HG03558 (cell line): ENCODE results near the gene PRPF18.

Experiments used
- ATAC-seq: cut with Tn5 transposase; IDR thresholded peaks from one replicate; pipeline ENCODE4 v1.9.1; 2021; ENCODE audit warnings: moderate number of reproducible peaks; ENCODE audit not compliant: unreplicated experiment; ENCODE audit errors: extremely low read depth

The PRPF18 gene

DNA sequence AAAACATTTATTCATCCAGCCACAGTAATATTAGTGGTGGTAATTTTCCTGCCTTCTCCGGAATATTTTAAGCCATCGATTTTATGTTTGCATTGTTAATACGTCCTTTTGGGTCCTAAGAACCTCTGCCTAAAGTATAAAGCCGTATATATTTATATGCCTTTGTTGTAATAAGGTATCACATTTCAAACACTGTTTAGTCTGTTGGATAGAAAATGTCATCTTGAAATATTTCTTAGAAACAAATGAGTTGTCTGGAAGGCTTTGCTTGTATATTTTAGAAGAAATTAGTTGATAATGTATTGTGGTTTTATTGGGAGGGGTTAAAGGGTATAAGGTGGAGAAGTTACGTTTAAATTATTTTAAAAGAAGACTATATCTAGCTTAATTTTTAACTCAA, 11.1 kb downstream of the PRPF18 start:
- no peak for ATAC-seq

DNA sequence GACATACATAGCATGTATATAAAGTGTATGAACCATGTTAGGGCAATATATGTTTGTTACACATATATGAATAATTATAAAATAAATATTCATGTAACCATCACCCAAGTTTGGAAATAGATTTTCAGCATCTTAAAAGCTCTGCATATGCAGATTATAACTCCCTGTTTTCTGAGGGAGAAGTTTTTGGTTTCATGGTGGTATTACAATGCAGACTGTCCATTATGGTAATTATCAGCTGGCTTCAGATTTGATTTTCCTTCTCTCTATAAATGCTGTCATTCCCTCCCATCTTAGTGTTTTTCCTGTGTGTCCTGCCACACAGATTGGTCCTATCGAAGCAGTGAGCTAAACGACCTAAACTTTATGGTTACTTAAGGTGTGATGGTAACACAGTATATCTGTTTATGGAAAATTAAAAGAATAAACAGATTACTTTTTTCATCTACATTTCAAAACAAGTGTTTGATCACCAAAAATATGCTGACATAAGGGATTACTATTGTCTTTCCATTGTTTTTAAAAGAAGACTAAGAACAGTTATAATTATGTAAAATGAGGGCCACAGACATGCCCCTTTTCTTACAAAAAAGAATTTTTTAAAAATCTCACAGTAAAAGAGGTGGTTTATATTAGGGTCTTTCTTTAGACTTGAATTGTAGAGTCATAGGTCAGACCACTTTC, 17.7 kb downstream of the PRPF18 start:
- no peak for ATAC-seq

DNA sequence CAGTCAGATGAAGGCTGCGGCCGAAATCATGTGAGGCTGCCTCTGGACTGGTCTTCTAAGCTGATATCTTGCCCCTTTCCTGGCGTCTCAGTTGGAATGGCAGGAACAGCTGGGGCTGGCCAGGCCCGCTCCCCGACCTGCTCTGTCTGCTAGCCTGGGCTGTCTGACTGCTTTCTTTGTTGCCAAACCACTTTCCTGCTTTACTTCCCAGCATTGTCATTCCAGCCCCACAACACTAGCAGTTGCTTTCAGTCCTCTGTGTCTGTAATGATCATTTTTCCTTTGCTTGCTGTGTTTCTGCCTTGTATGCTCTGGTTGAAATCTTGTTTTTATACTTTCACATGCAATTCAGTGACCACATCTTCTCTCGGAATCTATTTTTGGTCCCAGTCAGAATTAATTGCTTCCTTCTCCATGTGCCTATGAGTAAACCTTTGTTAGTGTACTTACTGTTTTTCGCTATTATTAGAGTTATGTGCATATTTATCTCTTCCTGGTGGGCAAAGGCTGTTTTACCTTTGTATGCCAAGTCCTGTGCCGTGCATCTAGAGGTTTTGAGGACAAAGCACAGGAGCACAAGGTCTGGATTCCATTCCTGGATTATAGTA, 21.6 kb downstream of the PRPF18 start:
- ATAC-seq, result no peak

DNA sequence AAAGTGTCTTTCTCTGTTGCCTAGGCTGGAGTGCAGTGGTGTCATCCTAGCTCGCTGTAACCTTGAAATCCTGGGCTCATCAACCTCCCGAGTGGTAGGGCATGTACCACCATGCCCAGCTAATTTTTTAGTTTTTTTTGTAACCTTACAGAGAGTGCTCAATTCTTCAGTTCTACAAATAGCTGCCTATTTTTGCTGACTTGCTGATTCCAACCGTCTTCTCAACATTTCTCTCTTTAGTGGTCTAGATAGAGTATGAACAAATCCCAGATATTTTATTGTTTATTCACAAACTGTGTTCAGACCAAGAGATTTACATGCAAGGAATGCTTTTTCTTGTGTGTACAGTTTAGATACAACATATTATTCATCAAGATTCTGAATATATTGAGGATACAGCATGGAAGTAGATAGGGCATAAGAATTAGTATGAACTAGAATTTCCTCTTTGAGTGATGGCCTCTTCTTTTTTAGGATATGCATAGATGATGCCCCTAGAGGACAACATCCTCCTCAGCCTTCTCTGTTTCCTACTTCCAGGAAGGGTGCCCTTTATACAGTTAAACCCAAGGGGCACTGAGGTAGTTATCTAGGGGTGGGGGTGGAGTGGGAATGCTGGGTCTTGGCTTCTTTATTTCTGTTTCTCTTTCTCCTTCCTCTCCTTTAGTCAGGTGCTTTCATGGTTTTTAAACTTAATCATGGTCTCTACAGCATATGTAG, 26.0 kb downstream of the PRPF18 start:
- ATAC-seq, result no peak

DNA sequence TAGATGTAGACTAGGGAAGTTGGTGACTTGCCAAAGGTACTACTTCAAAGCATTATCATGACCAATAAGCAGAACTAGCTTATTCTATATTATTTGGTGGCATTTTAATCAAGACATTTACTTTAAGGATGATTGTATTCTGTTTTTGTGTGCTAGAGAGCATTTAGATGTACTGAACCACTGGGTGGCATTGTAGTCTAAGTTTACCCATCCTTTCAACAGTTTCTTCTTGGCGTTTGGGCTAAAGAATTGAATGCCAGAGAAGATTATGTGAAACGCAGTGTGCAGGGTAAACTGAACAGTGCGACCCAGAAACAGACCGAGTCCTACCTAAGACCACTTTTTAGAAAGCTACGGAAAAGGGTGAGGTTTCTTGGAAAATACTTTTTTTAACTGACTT, 26.8 kb downstream of the PRPF18 start:
- ATAC-seq, result no peak

DNA sequence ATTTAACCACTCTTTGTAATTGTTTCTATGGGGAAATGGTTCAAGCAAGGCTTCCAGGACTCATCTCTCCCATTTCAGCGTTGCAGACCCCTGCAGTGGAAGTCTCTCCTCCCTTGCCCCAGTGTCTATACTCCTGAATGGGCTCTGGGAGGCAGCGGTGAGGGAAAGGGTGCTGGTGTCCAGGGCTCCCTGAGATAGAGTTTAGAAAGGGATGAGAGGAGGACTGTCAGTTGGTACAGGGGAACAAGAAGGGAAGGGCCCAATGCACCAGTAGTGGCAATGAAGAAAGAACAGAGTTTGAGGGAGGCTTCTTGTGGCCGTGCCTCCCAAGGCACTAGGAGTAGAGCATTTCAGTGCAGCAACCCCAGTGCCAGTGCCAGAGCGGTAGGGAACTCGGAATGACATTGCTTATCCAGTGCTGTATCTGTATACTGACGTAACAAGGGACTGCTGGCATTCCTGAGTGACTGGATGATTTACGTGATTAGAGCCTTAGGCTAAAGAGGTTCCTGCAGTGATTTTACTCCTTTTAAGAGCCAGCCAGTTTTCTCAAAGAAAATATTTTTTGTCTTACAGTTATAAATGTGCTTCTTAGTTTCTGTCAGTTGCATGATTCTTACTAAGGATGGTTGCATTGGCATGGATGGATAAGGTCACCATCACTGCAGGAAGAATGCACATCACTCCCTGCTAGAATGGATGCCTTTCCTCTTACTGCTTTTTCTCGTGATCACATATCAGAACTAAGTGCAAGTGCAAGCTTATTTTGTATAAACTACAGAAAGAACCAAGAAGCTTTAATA, 28.0 kb downstream of the PRPF18 start:
- ATAC-seq, result no peak

DNA sequence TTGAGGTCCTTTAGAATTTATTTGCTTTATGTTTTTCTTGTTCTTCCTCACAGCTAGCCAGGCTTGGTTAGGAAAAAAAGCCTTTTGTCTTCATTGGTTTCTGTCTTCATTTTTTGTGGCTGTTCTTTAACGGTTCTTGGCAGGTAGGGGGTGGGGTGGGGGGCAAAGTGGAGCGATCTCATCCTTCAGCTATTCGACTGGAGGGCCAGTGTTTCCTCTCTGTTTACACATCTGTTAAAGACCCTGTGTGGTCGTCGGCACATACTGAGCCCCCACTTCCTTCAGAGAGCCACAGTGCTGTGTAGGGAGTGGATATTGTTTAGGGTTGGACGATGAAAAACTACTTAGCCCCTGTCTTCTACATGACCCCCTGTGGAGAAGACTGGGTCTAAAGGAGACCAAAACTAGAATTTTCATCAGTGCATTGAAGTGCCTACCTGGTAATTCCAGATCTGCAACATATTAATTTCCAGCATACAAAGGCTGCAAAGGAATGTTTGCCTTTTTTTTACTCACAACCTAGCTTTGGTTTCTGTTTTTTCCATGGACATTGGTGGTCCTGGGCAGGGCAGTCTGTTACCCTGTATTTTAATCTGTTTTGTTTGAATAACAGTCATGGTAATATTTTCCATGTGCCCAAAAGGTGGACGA, 29.0 kb downstream of the PRPF18 start:
- ATAC-seq, result no peak

DNA sequence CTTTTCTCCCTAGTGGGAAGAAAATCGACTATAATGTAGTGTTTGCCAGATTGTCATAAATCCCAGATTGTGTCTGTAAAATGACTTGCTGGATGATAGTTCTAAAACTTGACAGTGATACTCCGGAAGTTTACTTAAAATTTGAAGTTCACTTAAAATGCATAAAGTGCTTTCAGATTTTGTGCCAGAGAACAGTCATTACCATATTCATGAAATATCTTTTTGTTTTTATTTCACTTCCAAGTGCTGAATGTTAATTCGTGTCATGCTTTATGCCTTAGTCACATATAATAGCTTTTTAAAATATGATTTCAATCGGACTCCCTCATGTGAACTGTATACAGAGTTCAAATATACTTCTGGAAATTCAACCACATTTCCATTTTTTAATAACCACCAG, 30.4 kb downstream of the PRPF18 start:
- no peak for ATAC-seq

DNA sequence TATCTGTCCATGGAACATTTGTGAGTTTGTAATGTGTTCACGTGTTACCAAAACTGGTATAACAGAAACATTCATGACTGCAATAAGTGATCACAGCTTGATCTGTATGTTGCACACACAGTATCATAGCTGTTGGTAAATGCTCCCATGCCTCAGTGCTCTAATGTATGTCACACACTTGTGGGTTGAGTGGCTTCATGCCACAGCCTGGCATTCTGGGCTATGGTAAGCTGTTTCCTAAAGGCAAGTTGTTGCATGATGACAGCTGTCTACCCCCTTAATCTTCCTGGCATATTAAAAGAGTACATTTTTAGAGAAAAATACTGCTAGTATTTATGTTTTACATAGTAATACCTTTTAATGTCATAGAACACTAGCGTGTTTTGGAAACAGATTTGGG, 35.2 kb downstream of the PRPF18 start:
- no peak for ATAC-seq

DNA sequence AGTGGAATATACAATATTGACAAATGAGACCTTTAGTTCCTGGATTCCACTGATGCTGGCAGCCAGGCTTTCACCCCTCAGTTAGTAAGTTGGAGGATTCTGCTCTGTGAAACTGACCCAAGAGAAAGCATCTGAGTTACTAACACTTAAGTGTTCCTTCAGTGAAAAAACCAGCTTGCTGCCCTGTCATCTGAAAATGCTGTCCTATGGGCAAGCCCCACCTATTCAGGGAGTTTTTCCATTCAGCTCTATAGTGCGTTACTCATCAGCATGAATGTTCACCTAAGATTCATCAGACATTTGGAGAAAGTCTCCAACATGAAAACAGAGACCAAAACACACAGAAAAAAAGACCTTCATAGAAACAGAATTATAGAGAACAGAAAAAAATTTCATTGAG, 37.9 kb downstream of the PRPF18 start:
- ATAC-seq, result no peak

DNA sequence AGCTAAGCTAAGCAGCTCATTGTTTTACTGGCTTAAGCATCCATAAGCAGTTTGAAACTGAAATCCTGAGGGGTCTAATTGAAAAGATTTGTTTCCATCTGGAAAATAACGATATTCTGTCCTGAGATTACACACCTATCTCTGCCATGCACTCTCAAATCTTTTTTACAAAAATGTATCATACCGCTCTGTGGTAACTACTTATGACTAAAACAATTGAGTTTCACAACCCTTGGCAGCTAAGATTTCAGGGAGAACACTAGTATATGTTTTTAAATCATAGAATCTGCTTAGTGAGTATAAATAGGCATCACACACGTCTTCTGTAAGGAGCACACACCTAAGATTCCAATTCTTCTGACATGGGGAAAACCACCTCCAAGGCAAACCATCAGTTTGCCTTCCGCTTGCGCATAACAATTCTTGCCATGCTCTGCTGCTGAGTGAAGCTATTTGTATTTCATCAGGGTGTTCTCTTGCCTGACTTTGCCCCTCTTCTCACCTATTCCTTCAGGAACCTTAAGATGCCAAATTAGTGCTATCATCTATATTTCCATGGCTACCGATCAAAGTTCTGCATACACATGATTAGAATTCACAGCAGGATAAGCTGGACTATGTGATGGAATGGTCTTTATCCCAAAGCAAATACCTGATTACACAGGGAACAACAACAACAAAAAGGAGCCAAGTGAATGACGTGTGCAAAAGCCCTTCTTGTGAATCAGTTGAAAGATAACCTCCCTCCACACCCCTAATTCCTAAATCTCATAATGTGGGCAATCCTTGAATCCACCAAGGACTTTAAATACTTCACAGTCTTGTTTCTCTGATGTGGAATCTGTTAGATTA, 40.9 kb downstream of the PRPF18 start:
- ATAC-seq, result no peak

DNA sequence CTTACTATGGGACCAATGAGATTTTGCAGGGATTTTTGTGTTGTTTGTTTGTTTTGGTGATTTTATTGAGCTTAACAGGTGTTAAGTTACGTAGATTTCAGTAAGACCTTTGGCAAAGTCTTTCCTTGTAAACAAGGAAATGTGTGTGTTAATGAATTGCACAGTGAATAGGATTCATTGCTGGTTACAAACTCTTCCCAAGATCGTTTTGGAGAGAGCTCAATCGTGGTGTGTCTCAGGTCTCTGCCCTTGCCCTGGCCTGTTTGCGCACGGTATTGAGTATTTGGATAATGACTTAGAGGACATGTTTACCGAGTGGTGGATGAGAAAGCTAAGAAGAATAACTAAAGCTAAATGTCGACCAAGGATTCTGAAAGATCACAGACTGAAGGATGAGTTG, 41.9 kb downstream of the PRPF18 start:
- ATAC-seq, result no peak

DNA sequence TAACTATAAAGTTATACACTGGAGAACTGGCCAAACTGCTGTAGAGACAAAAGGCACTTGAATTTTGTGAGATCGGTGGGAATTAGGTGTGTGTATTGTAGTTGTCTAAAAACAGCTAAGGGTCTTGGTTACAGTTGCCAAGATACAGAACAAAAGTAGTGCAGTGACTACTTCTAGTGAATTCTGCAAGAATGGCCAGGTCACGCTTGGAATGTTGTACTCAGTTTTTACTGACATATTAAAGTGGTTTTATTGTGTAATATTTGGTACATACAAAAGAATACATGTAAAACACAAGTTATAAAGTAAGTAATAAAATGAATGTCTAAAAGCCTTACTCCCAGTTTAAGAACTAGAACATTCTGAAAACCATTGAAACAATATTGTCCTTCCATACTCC, 42.4 kb downstream of the PRPF18 start:
- ATAC-seq, result no peak

DNA sequence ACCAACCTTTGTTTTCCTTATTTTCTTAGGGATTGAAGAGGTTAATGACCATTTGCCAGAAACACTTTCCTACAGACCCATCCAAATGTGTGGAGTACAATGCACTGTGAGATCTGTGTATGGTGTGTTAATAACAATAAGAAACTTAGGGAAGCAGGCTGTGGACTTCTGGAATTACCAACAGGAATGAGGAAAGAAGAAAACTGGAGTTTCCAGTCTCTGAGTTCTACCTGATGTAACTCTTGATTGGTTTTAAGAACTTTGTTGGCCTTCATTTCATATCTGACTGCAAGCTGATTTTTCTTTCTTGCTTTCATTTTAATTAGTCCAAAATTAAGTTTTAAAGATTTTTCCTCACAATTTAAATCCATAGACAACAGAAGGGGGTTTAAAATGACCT, 43.5 kb downstream of the PRPF18 start:
- ATAC-seq, result no peak

DNA sequence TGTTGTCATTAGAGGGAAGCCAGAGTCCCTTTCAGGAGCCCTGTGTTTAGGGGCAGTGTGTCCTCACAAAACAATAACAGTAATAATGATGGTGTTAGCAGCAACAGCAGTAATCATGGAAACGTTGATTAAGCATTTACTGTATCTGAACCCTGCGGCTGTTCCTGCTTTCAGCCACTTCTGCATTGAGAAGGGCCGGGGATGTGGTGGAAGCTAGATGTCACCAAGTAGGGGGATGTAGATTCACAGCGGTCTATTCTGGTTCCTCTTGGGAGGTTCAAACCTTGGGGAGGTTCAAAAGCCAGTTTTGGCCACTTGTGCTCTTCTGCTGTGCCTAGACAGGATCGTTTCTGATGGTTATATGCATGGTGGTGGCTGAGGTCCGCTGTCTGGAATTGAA, 44.8 kb downstream of the PRPF18 start:
- ATAC-seq, result no peak

DNA sequence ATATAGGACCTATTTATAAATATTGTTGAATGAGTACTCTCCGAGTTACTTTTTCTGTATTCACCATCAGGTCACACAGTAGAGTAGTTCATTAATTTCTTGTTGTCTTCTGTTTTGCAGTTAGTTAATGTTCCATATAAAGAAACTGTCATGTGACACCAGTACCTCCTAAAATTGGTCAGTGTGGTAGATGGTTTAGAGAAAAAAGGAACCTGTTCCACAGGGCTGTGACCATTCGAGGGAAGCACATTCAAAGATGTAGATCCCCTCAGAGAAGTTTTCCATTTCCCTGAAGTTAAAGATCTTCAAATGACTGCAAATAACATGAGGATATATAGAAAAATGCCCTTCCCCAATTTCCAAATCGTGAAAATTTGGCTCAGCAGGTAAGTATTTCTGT, 45.7 kb downstream of the PRPF18 start:
- ATAC-seq, result no peak

DNA sequence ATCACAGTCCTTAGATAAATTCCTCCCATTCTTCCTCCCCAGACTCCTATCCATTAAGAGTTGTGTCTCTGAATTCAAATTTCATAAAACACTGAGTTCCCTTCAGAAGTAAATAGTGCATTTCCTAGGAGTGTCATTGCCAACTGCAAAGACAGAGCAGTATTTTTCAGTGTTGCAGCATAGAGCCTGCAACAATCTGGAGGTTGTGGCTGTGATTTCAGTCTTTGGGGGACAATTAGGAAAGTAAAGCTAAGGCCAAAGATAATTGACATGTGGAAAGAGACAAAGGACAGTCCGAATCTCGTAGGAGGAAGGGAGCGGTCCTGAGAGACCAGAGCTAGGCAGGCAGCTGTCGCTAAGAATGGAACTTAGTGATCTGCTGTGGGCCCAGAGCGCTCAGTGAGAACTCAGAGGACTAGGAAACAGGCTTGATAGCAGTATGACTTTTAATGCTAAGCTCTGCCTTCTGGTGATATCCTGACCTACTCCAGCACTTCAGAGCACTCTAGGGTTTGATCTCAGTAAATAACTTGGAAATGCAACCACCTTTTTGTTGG, 46.2 kb downstream of the PRPF18 start:
- no peak for ATAC-seq

DNA sequence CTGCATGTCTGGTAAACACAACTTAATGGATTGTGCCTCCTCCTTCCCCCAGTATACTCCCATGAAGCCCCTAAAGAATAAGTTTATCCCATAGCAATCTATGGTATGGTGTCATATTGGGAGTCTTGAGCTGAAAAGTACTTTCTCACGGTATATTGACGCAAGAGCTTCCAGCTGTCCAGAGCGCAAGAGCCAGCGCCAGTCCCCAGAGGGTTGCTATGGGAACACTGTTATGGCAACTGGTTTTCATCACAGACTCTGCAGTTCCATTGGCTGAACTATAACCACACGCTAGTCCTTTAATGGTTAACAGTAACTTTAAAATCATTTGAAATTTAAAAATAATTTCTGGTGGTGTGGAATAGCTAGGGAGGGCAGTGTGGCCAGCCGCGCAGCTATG, 46.9 kb downstream of the PRPF18 start:
- no peak for ATAC-seq

DNA sequence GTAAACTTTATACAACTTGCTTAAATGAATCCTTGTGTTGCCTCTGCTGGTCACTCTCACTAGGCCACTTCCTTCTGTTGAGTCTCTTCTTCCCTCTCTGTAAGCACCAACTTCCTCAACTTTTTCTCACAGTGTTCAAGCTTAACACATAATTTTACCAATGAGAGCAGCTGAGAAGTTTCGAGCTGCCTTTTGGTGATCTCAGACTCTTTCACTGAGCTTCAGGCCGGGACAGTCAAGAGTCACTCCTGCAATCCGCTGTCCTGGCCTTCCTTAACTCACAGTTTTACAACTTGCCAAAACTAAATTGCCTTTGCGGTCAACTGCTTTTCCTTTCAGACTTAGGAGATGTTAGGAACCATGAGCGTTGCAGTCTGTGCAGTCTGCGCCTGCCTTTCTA, 47.4 kb downstream of the PRPF18 start:
- ATAC-seq, result no peak
